AG09309 (cell line): ENCODE data around the gene FBLN7.
"Not testable (repeated sequence)": the region's sequence is repeated elsewhere in the genome, so short reads cannot be mapped to it uniquely, and the experiment has no call there.

Source experiments
- DNase-seq: peaks from one replicate; pipeline ENCODE4 v3.0.0-alpha.2; 2010; ENCODE audit warnings: low read depth
- H3K4me3 ChIP-seq: 2 replicates; pipeline ENCODE4 v1.5.1; 2011; ENCODE audit warnings: mild to moderate bottlenecking, low read depth, low read length, moderate library complexity; ENCODE audit not compliant: control insufficient read depth
- CTCF ChIP-seq: IDR thresholded peaks from 2 replicates; pipeline ENCODE4 v1.5.1; 2011; ENCODE audit warnings: mild to moderate bottlenecking, low read depth, low read length, inconsistent platforms; ENCODE audit not compliant: insufficient read depth, control insufficient read depth; ENCODE audit errors: missing control alignments

Gene FBLN7

GRCh38 chr2:112108178-112108832 is 29.9 kb upstream of the FBLN7 start:
- no peak overlapping the region for H3K4me3 ChIP-seq
- no peak for DNase-seq
- TF ChIP-seq CTCF = no peak

- H3K4me3 ChIP-seq = no peak overlapping the region
- TF ChIP-seq CTCF = no peak
Observed at GRCh38 chr2:112109278-112109677, 28.9 kb upstream of the FBLN7 start.

GRCh38 chr2:112110966-112111365 is 27.2 kb upstream of the FBLN7 start:
- DNase-seq = no peak
- H3K4me3 ChIP-seq = no peak overlapping the region
- no peak for TF ChIP-seq CTCF

More at GRCh38 chr2:112109278-112109677, 28.9 kb upstream of the FBLN7 start:
- no peak for DNase-seq

- not testable (repeated sequence) for DNase-seq, H3K4me3 ChIP-seq
Observed at GRCh38 chr2:112113354-112113753, 24.8 kb upstream of the FBLN7 start.

- DNase-seq = no peak
- H3K4me3 ChIP-seq = no peak overlapping the region
- TF ChIP-seq CTCF = no peak
Observed at GRCh38 chr2:112118148-112118547, 20.0 kb upstream of the FBLN7 start.

- TF ChIP-seq CTCF = peak; percentile 48
- peak; percentile 14 for DNase-seq
- H3K4me3 ChIP-seq = no peak overlapping the region
Observed at GRCh38 chr2:112121682-112122254, 16.4 kb upstream of the FBLN7 start.

GRCh38 chr2:112129060-112129459 is 9.1 kb upstream of the FBLN7 start:
- no peak for DNase-seq
- H3K4me3 ChIP-seq = no peak overlapping the region
- TF ChIP-seq CTCF = no peak
